GM12873 (cell line): ENCODE measurements around the gene STEAP1B.

Source experiments
- TF ChIP-seq, protein P1 (sequence below): IDR thresholded peaks from 2 replicates; pipeline ENCODE4 v1.5.1; 2012; ENCODE audit warnings: low read depth, mild to moderate bottlenecking, moderate library complexity, low read length, control low read depth; ENCODE audit not compliant: insufficient read depth; ENCODE audit errors: missing control alignments

Gene STEAP1B

DNA sequence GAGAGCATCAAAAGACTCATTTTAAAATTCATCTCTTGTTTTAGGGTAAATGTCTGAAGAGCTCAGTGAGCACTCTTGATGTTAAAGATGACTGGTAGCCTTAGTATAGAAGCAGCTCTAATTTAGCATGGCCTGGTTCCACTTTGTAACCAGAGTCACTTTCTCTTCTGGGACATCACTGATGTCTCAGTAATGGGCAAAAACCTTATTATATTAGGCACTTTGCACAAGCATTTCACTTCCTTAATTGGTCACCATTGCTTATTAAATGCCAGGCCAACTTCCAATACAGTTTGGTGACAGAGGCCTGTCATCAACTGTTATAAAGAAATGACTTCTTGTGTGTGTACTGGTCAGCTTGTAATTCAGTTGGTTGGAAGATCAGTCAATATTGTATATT, 53.0 kb downstream of the STEAP1B start:
- TF ChIP-seq, protein P1, sequence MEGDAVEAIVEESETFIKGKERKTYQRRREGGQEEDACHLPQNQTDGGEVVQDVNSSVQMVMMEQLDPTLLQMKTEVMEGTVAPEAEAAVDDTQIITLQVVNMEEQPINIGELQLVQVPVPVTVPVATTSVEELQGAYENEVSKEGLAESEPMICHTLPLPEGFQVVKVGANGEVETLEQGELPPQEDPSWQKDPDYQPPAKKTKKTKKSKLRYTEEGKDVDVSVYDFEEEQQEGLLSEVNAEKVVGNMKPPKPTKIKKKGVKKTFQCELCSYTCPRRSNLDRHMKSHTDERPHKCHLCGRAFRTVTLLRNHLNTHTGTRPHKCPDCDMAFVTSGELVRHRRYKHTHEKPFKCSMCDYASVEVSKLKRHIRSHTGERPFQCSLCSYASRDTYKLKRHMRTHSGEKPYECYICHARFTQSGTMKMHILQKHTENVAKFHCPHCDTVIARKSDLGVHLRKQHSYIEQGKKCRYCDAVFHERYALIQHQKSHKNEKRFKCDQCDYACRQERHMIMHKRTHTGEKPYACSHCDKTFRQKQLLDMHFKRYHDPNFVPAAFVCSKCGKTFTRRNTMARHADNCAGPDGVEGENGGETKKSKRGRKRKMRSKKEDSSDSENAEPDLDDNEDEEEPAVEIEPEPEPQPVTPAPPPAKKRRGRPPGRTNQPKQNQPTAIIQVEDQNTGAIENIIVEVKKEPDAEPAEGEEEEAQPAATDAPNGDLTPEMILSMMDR = no peak

DNA sequence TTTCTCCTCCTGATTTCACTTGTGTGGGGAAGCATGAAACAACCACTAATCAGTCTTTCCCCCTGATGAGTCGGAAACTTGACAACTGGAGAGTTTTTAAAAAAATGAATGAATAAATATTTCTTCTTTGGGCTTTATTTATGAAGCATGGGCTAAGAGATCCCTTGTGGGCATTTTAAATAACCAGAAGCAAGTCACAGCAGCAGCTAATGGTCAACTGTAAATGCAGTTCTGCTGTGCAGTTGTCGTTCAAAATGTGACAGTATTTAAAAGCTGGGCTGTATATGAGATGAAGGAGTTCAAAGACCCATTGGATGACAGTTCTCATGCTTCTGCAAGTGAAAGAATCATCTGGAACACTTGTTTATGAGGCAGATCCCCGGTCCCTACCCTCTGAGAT, 54.1 kb downstream of the STEAP1B start:
- TF ChIP-seq, protein P1 = no peak

DNA sequence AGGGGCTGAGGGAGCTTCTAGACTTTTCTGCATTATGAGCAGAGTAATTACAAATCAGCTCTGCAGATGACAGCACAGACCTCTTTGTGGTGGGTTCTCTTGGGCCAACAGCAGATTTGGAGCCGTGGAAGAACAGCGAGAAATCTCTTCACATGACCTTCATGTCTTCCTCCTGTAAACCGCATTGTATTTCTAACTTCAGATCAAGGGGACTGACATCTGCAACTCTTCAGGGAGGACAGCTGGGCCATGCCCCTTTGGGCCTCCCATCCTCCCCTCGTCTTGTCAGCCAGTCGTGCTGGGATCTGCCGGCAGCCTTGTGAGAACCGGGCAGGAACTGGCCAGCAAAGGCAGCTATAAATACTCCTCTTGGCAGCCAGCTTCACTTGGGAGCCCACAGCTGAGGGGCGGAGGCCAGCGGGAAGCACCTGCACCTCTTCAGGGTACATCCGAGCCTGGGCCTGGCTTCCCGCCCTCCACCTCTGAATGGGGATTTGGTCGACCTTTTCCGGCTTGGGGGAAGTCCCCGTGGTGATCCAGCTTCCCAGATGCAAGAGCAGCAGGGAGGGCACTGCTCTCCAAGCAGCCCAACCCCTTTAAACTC, 54.7 kb downstream of the STEAP1B start:
- TF ChIP-seq, protein P1 = no peak

DNA sequence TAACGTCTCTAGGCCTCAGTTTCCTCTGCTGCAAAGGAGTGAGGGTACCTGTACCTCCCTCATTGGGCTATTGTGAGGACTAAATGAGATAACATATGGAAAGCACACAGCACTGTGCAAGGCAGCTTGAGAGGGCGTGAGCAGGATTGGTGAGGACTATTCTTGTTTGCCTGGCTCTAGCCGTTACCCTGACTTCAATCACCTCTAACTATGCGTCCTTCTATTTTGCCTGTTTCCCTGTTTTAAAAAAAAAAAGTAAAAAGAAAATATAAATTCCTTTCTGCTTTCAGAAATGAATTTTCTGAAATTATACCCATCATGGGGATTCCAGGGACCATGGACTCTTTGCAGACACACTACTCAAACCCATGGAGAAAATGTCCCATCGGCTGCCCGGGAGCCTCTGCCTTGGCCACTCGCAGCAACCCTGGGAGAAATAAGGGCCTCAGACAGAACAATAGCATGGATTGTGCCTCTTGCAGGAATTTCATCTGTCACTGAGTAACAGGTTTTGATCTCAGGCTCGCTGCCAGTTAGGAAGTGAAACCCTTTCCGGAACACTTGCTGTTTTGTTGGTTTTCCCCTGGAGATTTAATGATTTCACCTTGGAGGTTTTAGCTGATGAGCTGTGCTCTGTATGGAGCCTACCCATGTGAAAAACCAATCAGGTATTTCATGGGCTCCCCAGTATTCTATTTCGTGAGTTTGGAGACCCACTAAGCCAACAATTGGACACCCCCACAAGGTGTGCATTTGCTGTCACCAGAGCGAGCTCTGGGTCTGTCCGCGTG, 55.6 kb downstream of the STEAP1B start:
- TF ChIP-seq, protein P1 = no peak

DNA sequence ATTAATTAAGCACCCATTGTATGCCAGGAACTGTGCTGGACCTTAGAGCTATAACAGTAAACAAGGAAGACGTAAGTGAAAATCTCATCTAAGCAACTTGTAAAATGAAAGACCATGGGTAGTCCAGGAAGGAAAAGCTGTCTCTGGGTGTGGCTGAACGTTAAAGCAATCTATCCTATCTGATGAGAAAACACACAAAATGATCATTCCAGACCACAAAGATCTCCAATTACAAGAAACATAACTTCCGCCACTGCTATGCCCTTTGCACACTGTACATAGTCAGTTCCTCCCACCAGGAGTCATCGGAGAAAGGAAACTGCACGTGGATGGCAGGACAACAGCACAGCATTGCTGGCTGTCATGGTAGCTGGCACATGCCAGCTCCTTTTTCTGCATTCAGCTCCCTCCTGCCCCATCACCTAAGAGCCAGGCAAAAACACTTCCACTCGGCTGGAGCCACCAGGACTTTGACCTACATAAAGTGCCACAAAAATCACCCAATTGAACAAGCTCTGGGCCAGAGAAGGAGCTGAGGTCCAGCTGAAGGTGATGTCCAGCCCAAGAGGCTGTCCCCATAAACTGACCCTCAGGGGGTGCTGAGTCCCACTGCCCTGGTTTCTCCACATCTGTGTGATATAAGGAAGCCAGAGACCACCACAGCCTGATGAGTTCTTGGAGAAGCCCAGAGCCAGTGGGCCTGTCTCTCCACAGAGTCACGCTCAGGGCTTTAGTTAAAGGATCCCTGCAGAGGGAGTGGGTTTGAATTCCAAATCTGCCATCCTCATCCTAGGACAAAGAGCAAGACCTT, 56.4 kb downstream of the STEAP1B start:
- TF ChIP-seq, protein P1 = no peak

DNA sequence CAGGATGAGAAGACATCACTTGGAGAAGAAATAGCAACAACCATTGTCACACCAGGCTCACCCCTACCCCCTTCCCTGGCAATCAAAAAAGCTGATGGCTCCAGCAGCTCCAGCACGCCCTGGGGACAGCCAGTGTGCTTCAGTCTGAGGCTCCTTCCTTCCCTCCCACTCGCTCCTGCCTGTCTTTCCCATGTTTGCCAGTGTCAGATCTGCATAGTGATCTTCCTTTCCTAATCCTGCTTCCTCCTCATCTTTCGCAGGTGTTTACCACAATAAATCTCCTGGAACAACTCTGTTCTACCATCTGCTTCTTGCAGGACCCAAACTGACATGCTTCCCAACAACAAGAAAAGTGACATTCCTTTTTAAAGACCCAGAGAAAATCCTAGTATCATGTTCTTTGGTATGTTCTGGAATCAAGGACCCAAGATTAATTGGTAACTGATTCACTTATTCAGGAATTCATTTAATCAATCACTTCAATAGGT, 57.1 kb downstream of the STEAP1B start:
- TF ChIP-seq, protein P1 = no peak
